Spleen (tissue), 11 donors: ENCODE measurements around the gene DRAP1. TPM values are rescaled to one million over a fixed set of nuclear protein-coding genes. Genes with fewer than 3 reads are reported as not detected.

ENCODE experiments used
- DNase-seq: peaks from one replicate; pipeline ENCODE4 v3.0.0-alpha.2; 2020
- H3K27ac ChIP-seq, 8 donors: fragments of 200-600 bp; sonication (generic) in 7 of 8; 1 replicate in 4 of 8; 2 replicates in 4 of 8; pipeline versions ENCODE4 v1.5.0 to v1.8.0; 2016 to 2021; ENCODE audit warnings: inconsistent platforms in 4 of 8, mild to moderate bottlenecking in 4 of 8, moderate library complexity in 1 of 8
- H3K27me3 ChIP-seq, 7 donors: fragments of 200-600 bp; sonication (generic) in 6 of 7; replicated peaks in 1 of 7; 1 replicate in 4 of 7; 2 replicates in 3 of 7; pipeline versions ENCODE4 v1.5.0 to v1.8.0; 2016 to 2021; ENCODE audit warnings: inconsistent platforms in 3 of 7, mild to moderate bottlenecking in 1 of 7
- H3K36me3 ChIP-seq, 6 donors: fragments of 200-600 bp; sonication (generic) in 5 of 6; 1 replicate in 4 of 6; 2 replicates in 2 of 6; pipeline versions ENCODE4 v1.5.0 to v1.8.0; 2016 to 2021; ENCODE audit warnings: inconsistent platforms in 2 of 6
- H3K4me1 ChIP-seq, 6 donors: fragments of 200-600 bp; sonication (generic) in 5 of 6; 1 replicate in 3 of 6; 2 replicates in 3 of 6; pipeline versions ENCODE4 v1.5.0 to v1.8.0; 2016 to 2021; ENCODE audit warnings: inconsistent platforms in 3 of 6
- H3K4me3 ChIP-seq, 8 donors: fragments of 200-600 bp; sonication (generic) in 7 of 8; 1 replicate in 4 of 8; 2 replicates in 4 of 8; pipeline versions ENCODE4 v1.5.0 to v1.8.0; 2016 to 2021; ENCODE audit warnings: inconsistent platforms in 4 of 8, mild to moderate bottlenecking in 4 of 8, moderate library complexity in 2 of 8
- H3K9me3 ChIP-seq, 8 donors: fragments of 200-600 bp; sonication (generic) in 7 of 8; 1 replicate in 4 of 8; 2 replicates in 4 of 8; pipeline versions ENCODE4 v1.5.0 to v1.8.0; 2016 to 2021; ENCODE audit warnings: inconsistent platforms in 4 of 8
- CTCF ChIP-seq, 11 experiments: fragments of 200-600 bp in 7 of 11; fragments of 450-650 bp in 4 of 11; sonication (generic) in 4 of 11; IDR thresholded peaks in 8 of 11; conservative IDR thresholded peaks in 3 of 11; 1 replicate in 7 of 11; 2 replicates in 4 of 11; pipeline versions ENCODE4 v1.4.0 to v1.8.0; 2016 to 2021; ENCODE audit warnings: antibody characterized with exemption in 11 of 11, inconsistent platforms in 4 of 11, mild to moderate bottlenecking in 1 of 11
- POLR2A ChIP-seq, 3 donors: fragments of 450-650 bp; IDR thresholded peaks; one replicate each; pipeline ENCODE4 v1.5.1; 2017; ENCODE audit warnings: antibody characterized with exemption in 3 of 3, mild to moderate bottlenecking in 1 of 3
- POLR2AphosphoS5 ChIP-seq, 3 donors: sonication (generic); formaldehyde crosslinking; IDR thresholded peaks; one replicate each; pipeline ENCODE4 v1.5.1; 2017; ENCODE audit warnings: antibody characterized with exemption in 3 of 3
- WGBS, 5 donors: extraction: QIAGEN DNeasy Blood & Tissue Kit in 3 of 5; methylation state at CpG; one replicate each; pipeline versions ENCODE4 v1.1.5 to v1.1.7; 2013 to 2018; 5-methylcytosine and 5-hydroxymethylcytosine counted together
- intact Hi-C: fragments of 100-400 bp; cut with DNase I; formaldehyde crosslinking; loops from one replicate; pipeline ENCODE4 v1.15.0; 2023; ENCODE audit warnings: low total_unique reads
- polyA plus RNA-seq, 3 donors: library from polyadenylated mRNA; stranded (reverse); fragments of 200-250 nt; gene quantifications; one replicate each; pipeline ENCODE4 v1.2.1, GENCODE V29; 2013
- total RNA-seq, 7 donors: library from RNA; depleted of rRNA in 3 of 7; stranded (reverse); fragments of >200 nt in 3 of 7; fragmentation: NEBNext Ultra II Directional in 4 of 7; extraction: Animal tissue kit (Norgen Biotek cat#: 25700) in 4 of 7; gene quantifications; one replicate each; pipeline versions ENCODE4 v1.1.0 to v1.2.1, GENCODE V29; 2016 to 2021
- donor health status: healthy with polysubstance abuse.
- donor health status: DM: no; HTN: no; CAD: no; lungs with moderate emphysema.
- donor health status: DM: no; HTN: no; CAD: no.
- donor health status: Bipolar disorder and iron deficiency.
- donor health status: healthy.
- donor health status: DM: no; HTN: no; CAD: no.
- donor health status: DM: yes; HTN: yes; CAD: no.

Gene DRAP1
- total and polyA plus RNA-seq, 10 donors = 58.3 to 123 (median 71.5) TPM

GRCh38 chr11:65919573-65920371 lies 546 bp downstream of the DRAP1 start:
- H3K4me1 ChIP-seq = peaks cover 45 to 77% (median 52%) of the 10 kb centered on the region in 6 donors
- H3K4me3 ChIP-seq = peak overlapping the region; percentile 83 to 100 (median 96)
- intact Hi-C loops = no loop called here
- H3K36me3 ChIP-seq = peaks cover 0 to 58% (median 19%) of the 10 kb centered on the region in 6 donors
- TF ChIP-seq POLR2AphosphoS5 (IDR thresholded peaks at IDR 0.05) (peak in 1 of 3 donors; percentile 0), POLR2A (IDR thresholded peaks at IDR 0.05) (no peak)
- peak; percentile 94 for DNase-seq
- H3K27ac ChIP-seq = peak overlapping the region; percentile 76 to 98 (median 96)
- WGBS, 5 donors = 0 to 1% (median 1%) methylated on average over 17 to 60 of the region's 60 CpGs
- no peaks in the 10 kb centered on the region for H3K27me3 ChIP-seq
- H3K9me3 ChIP-seq = no peaks in the 10 kb centered on the region

- no peaks in the 10 kb centered on the region for H3K9me3 ChIP-seq
- intact Hi-C loops = no loop called here
- peak overlapping the region; percentile 83 to 100 (median 96) for H3K4me3 ChIP-seq
- peak overlapping the region; percentile 76 to 98 (median 96) for H3K27ac ChIP-seq
- H3K4me1 ChIP-seq = peaks cover 40 to 70% (median 46%) of the 10 kb centered on the region in 6 donors
- DNase-seq = peak; percentile 87
- TF ChIP-seq POLR2AphosphoS5 (IDR thresholded peaks at IDR 0.05) (no peak), CTCF (IDR thresholded peaks at IDR 0.05 in 8 of 11, conservative IDR thresholded peaks at IDR 0.05 in 3 of 11) (no peak), POLR2A (IDR thresholded peaks at IDR 0.05) (no peak)
- peaks cover 0 to 64% (median 19%) of the 10 kb centered on the region in 6 donors for H3K36me3 ChIP-seq
- 61 to 80% (median 68%) methylated on average over 12 to 15 of the region's 15 CpGs for WGBS, 5 donors
- no peaks in the 10 kb centered on the region for H3K27me3 ChIP-seq
Measured at GRCh38 chr11:65920372-65920802, 1.2 kb downstream of the DRAP1 start.

GRCh38 chr11:65921033-65921555 lies 1.9 kb downstream of the DRAP1 start:
- TF ChIP-seq POLR2A (IDR thresholded peaks at IDR 0.05) (no peak), CTCF (IDR thresholded peaks at IDR 0.05 in 8 of 11, conservative IDR thresholded peaks at IDR 0.05 in 3 of 11) (no peak), POLR2AphosphoS5 (IDR thresholded peaks at IDR 0.05) (no peak)
- peak overlapping the region in 1 of 8 donors; percentile 98 for H3K27ac ChIP-seq
- intact Hi-C loops = no loop called here
- H3K36me3 ChIP-seq = peaks cover 0 to 66% (median 19%) of the 10 kb centered on the region in 6 donors
- peak overlapping the region in 3 of 8 donors; percentile 96 to 100 (median 96) for H3K4me3 ChIP-seq
- no peaks in the 10 kb centered on the region for H3K27me3 ChIP-seq
- DNase-seq = no peak
- H3K4me1 ChIP-seq = peaks cover 32 to 63% (median 39%) of the 10 kb centered on the region in 6 donors
- no peaks in the 10 kb centered on the region for H3K9me3 ChIP-seq
- WGBS, 5 donors = 89 to 92% (median 89%) methylated on average over 11 to 12 of the region's 12 CpGs

- Histone ChIP-seq H3K27me3 (no peaks in the 10 kb centered on the region), H3K9me3 (no peaks in the 10 kb centered on the region), H3K4me1 (peaks cover 25 to 59% (median 31%) of the 10 kb centered on the region in 6 donors), H3K4me3 (no peak overlapping the region), H3K27ac (peak overlapping the region in 1 of 8 donors; percentile 12), H3K36me3 (peaks cover 0 to 62% (median 19%) of the 10 kb centered on the region in 6 donors)
- no peak for DNase-seq
- TF ChIP-seq POLR2A (IDR thresholded peaks at IDR 0.05) (no peak), POLR2AphosphoS5 (IDR thresholded peaks at IDR 0.05) (peak in 1 of 3 donors; percentile 44), CTCF (IDR thresholded peaks at IDR 0.05 in 8 of 11, conservative IDR thresholded peaks at IDR 0.05 in 3 of 11) (no peak)
- 94 to 98% (median 96%) methylated on average over 7 to 10 of the region's 10 CpGs for WGBS, 5 donors
- intact Hi-C loops = no loop called here
Measured at GRCh38 chr11:65921876-65922275, 2.6 kb downstream of the DRAP1 start.
